Parathyroid adenoma (tissue), 2 donors: ENCODE results near the gene PACRG.

Source experiments
- H2AFZ ChIP-seq: fragments of 300-600 bp; sonication (generic); one replicate; pipeline ENCODE4 v1.7.0; 2017; ENCODE audit warnings: antibody characterized with exemption, mild to moderate bottlenecking
- H3K27ac ChIP-seq: fragments of 300-600 bp; sonication (generic); one replicate; pipeline ENCODE4 v1.7.0; 2017
- H3K27me3 ChIP-seq: fragments of 300-600 bp; sonication (generic); one replicate; pipeline ENCODE4 v1.7.0; 2017; ENCODE audit warnings: low read length; ENCODE audit not compliant: control insufficient read depth, insufficient read depth
- H3K36me3 ChIP-seq: fragments of 300-600 bp; sonication (generic); one replicate; pipeline ENCODE4 v1.7.0; 2017; ENCODE audit warnings: low read length; ENCODE audit not compliant: control insufficient read depth, insufficient read depth
- H3K4me1 ChIP-seq: fragments of 300-600 bp; sonication (generic); one replicate; pipeline ENCODE4 v1.7.0; 2017; ENCODE audit warnings: control low read depth
- H3K4me2 ChIP-seq: fragments of 300-600 bp; sonication (generic); one replicate; pipeline ENCODE4 v1.7.0; 2017; ENCODE audit warnings: low read length
- H3K4me3 ChIP-seq: fragments of 300-600 bp; sonication (generic); one replicate; pipeline ENCODE4 v1.7.0; 2017; ENCODE audit warnings: low read depth, low read length
- H3K79me2 ChIP-seq: fragments of 300-600 bp; sonication (generic); one replicate; pipeline ENCODE4 v1.7.0; 2017; ENCODE audit warnings: control low read depth
- H3K9ac ChIP-seq: fragments of 300-600 bp; sonication (generic); one replicate; pipeline ENCODE4 v1.7.0; 2017; ENCODE audit warnings: mild to moderate bottlenecking
- H3K9me3 ChIP-seq: fragments of 300-600 bp; sonication (generic); one replicate; pipeline ENCODE4 v1.7.0; 2017; ENCODE audit warnings: low read length; ENCODE audit not compliant: control insufficient read depth
- CTCF ChIP-seq: fragments of 300-600 bp; sonication (generic); IDR thresholded peaks from one replicate; pipeline ENCODE4 v1.7.0; 2017; ENCODE audit warnings: antibody characterized with exemption, mild to moderate bottlenecking
- donor health status: primary hyperparathyroidism.

The PACRG gene

GRCh38 chr6:163237110-163237509 lies 509.3 kb downstream of the PACRG start:
- H3K27me3 ChIP-seq, result no peaks in the 10 kb centered on the region
- H3K4me1 ChIP-seq, result no peaks in the 10 kb centered on the region
- no peaks in the 10 kb centered on the region for H3K9me3 ChIP-seq
- H3K27ac ChIP-seq, result no peak overlapping the region
- H2AFZ ChIP-seq, result no peak overlapping the region
- H3K4me2 ChIP-seq, result no peak overlapping the region
- no peaks in the 10 kb centered on the region for H3K79me2 ChIP-seq
- TF ChIP-seq CTCF, result no peak
- H3K36me3 ChIP-seq, result no peaks in the 10 kb centered on the region
- no peak overlapping the region for H3K4me3 ChIP-seq
- no peak overlapping the region for H3K9ac ChIP-seq

- Histone ChIP-seq H3K4me2 (no peak overlapping the region), H3K36me3 (no peaks in the 10 kb centered on the region), H3K79me2 (no peaks in the 10 kb centered on the region), H3K9ac (no peak overlapping the region), H3K9me3 (no peaks in the 10 kb centered on the region), H3K4me1 (no peaks in the 10 kb centered on the region), H2AFZ (no peak overlapping the region), H3K27ac (no peak overlapping the region), H3K4me3 (no peak overlapping the region), H3K27me3 (no peaks in the 10 kb centered on the region)
- no peak for TF ChIP-seq CTCF
These were observed 512.0 kb downstream of the PACRG start for GRCh38 chr6:163239572-163240340.

- Histone ChIP-seq H3K4me1 (no peaks in the 10 kb centered on the region), H2AFZ (no peak overlapping the region), H3K4me2 (no peak overlapping the region), H3K4me3 (no peak overlapping the region), H3K79me2 (no peaks in the 10 kb centered on the region), H3K27ac (no peak overlapping the region), H3K9me3 (no peaks in the 10 kb centered on the region), H3K9ac (no peak overlapping the region), H3K27me3 (no peaks in the 10 kb centered on the region), H3K36me3 (no peaks in the 10 kb centered on the region)
- no peak for TF ChIP-seq CTCF
These were observed 512.8 kb downstream of the PACRG start for GRCh38 chr6:163240556-163240955.

GRCh38 chr6:163241683-163242082 lies 513.9 kb downstream of the PACRG start:
- H3K9me3 ChIP-seq, result no peaks in the 10 kb centered on the region
- no peak overlapping the region for H3K4me2 ChIP-seq
- H3K27me3 ChIP-seq, result no peaks in the 10 kb centered on the region
- no peaks in the 10 kb centered on the region for H3K79me2 ChIP-seq
- no peak overlapping the region for H2AFZ ChIP-seq
- no peak overlapping the region for H3K4me3 ChIP-seq
- no peak for TF ChIP-seq CTCF
- H3K9ac ChIP-seq, result no peak overlapping the region
- no peaks in the 10 kb centered on the region for H3K36me3 ChIP-seq
- no peaks in the 10 kb centered on the region for H3K4me1 ChIP-seq
- H3K27ac ChIP-seq, result no peak overlapping the region

- TF ChIP-seq CTCF, result no peak
- no peaks in the 10 kb centered on the region for H3K9me3 ChIP-seq
- no peak overlapping the region for H3K9ac ChIP-seq
These were observed 515.3 kb downstream of the PACRG start for GRCh38 chr6:163243083-163243482.

More at GRCh38 chr6:163243083-163243482, 515.3 kb downstream of the PACRG start:
- H3K36me3 ChIP-seq, result no peaks in the 10 kb centered on the region
- no peaks in the 10 kb centered on the region for H3K79me2 ChIP-seq
- H3K4me3 ChIP-seq, result no peak overlapping the region
- H2AFZ ChIP-seq, result no peak overlapping the region
- H3K27ac ChIP-seq, result no peak overlapping the region
- no peaks in the 10 kb centered on the region for H3K27me3 ChIP-seq
- H3K4me2 ChIP-seq, result no peak overlapping the region
- H3K4me1 ChIP-seq, result no peaks in the 10 kb centered on the region
